Nucleus accumbens (tissue), 56 donors: Measurements from ENCODE around the gene RGPD3.
A peak's percentile ranks its signal among the peaks of the same experiment; 100 is the strongest.
"Not testable (repeated sequence)": the region's sequence is repeated elsewhere in the genome, so short reads cannot be mapped to it uniquely, and the experiment has no call there.

Experiments
- DNase-seq, 56 donors: peaks; one replicate each; lab custom pipeline; 2025; lab: John Stamatoyannopoulos, UW

The RGPD3 gene

GRCh38 chr2:106486551-106487385 is 18.6 kb upstream of the RGPD3 start, which contains the start of gene CD8B2:
CD8B2 (plus strand) TSS chr2:106487364; CDS start chr2:106487427, 63 bp downstream.
- not testable (repeated sequence) for DNase-seq

GRCh38 chr2:106479563-106479962 is 11.3 kb upstream of the RGPD3 start:
- DNase-seq = not testable (repeated sequence)

DNA sequence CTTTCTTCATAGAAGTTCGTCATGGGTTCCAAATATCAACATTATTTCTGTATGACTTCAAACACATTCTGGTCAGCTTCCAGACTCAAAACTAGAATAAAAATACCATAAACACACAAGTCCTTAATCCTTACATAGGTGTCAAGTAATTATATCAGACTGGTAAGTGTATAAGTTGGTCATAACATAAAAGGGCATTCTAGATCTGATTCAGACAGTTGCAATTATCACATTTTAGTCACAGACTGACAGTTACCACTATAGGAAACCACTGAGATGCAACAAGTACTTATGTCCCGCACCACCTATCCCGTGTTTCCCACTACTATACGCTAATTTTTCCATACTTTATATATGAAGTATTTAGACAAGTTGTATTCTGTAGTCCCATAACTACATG is 9.4 kb upstream of the RGPD3 start:
- DNase-seq = not testable (repeated sequence)

GRCh38 chr2:106470658-106471057 is 2.4 kb upstream of the RGPD3 start:
- DNase-seq = not testable (repeated sequence)

GRCh38 chr2:106467516-106467915 is 697 bp downstream of the RGPD3 start:
- not testable (repeated sequence) for DNase-seq

- not testable (repeated sequence) for DNase-seq
These were observed 6.3 kb downstream of the RGPD3 start for GRCh38 chr2:106461882-106462281.

GRCh38 chr2:106390680-106391079 is 77.5 kb downstream of the RGPD3 start:
- not testable (repeated sequence) for DNase-seq

DNA sequence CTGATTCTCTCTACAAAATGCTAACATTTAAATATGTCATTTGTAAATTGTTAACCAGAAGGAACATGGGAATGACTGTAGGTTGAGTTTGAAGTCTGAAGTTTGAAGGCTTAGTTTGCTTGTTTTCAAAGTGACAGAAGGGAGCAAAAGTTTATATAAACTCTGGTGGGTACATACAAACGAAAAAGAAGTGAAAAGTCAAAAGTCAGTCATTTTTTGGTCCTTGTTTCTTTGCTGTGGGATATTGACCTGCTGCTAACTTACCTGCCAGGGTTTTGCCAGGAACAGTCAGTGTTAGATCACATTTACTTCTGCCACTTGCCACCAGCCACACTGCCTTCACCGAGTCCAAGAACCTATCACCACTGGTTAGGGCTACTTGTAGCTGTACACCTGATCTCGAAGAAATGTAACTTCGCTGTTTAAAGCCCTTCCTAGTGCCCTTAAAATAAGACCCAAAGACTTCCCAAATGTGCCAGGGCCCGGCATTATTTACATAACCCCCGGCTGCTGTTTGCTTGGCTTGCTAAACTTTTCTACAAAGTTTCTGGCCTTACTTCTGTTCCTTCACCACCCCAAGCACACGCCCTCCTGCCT is 79.3 kb downstream of the RGPD3 start:
- not testable (repeated sequence) for DNase-seq

GRCh38 chr2:106384548-106384947 is 83.7 kb downstream of the RGPD3 start:
- DNase-seq = not testable (repeated sequence)

DNA sequence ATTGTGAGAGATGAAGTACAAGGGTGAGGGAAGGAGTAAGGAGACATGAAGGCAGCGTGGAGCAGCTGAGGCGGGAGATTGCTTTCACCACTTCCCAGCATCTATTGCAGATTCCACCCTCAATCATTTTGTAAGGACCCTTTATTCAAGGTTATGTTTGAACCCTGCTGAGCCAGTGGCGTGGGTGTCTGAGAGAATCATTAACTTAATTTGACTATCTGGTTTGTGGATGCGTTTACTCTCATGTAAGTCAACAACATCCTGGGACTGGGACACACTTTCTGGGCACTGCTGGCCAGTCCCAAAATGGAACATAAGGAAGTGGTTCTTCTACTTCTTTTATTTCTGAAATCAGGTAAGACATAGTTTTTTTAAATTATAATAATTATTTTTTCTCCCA is 86.3 kb downstream of the RGPD3 start:
- DNase-seq = not testable (repeated sequence)

DNA sequence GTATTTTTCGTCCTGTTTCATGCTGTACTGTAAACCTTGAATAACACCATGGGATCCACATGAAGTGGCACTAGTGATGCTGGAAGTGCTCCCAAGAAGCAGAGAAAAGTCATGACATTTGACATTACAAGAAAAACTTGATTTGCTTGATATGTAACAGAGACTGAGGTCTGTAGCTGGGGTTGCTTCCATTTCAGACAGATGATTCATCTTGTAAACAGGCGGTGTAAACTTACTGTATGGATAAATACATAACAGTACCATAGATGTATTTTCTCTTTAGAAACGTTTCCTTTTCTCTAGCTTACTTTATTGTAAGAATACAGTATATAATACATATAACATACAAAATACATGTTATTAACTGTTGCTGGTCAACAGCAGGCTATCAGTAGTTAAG is 88.6 kb downstream of the RGPD3 start:
- DNase-seq = not testable (repeated sequence)

DNA sequence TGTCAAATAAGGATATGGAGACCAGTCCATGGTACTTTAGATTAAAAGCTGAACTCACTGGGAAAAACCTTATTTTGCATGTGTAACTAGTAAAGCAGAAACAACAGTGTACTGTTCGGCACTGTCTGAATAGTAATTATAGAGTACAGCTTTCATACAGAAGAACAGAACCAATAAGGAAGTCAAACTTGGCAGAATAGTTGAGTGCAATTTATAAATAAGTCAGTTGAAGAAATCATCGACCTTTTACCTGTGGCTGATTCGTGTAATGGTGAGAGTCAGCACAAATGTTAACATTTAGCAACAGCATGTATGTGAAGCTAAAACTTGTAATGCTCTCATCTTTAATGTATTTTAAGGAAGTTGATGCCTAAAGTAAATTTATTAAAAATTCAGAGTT is 99.0 kb downstream of the RGPD3 start:
- not testable (repeated sequence) for DNase-seq

DNA sequence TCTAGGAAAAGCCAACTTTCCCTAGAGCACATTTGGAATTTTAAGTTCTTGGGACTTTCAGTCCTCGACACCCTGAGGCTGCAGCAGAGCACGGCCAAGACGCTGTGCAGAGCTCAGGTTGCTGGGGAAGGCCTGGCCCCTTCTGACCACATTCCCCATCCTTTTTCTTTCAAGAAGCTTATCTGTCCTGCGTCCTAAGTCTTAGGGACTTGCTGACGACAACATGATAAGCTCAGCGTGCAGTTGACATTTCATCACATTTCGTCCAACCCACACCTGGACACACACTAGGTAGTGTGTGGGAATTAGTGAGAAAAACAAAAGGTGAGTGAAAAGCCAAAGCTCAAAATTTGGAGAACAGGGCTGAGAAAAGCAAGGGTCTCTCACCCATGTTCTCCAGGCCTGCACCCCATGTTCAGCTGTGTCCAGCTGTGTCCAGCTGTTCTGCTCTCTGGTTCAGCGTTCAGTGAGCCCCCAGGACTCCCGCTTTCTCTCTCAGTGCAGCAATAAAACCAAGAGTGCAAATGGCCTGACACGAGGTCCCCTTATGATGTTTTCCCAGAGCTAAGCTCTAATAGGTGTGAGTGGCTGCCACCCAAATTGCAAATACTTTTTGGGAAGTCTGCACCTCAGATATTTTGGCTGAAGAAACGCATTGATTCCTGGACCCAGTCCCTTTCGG is 101.9 kb downstream of the RGPD3 start:
- no peak for DNase-seq

DNA sequence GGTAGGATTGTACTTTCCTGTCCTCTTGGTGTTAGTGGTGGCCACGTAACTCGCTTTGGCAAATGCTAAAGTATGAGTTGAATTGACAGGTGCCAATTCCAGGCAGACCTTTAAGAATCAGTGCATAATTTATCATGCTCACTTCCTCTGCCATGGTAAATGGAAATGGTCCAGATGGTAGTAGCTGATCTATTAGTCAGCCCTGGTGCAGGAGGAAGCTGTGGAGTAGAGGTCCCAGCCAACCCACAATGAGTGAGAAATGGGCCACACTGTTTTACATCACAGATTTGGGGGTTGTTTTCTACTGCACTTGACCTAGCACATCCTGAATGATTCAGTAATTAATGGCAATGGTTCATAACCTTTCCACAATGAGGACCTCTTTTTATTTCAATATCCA is 104.4 kb downstream of the RGPD3 start:
- no peak for DNase-seq

GRCh38 chr2:106362789-106363188 is 105.4 kb downstream of the RGPD3 start:
- DNase-seq = no peak

- peak in 10 of 56 donors; percentile 4 to 30 (median 15) for DNase-seq
These were observed 108.7 kb downstream of the RGPD3 start for GRCh38 chr2:106359512-106359911.

DNA sequence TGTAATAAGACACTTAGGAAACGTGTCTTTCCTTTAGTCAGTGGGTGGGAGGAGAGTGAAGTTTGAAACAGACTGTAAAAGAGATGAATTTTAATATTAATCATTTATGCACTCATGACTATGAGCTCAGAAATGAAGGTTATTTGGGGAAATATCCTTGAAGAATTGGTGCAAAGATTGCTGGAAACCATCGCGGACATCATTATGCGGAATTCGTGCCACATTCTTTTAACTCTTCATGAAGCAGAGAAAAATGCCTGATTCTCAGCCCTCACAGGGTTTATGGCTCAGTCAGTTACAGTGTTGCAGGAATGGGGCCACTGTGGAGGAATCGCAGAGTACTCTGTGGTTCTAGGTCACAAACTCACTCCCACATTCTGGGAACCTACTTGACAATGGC is 109.7 kb downstream of the RGPD3 start:
- DNase-seq = no peak

- no peak for DNase-seq
These were observed 110.1 kb downstream of the RGPD3 start for GRCh38 chr2:106358081-106358480.

- DNase-seq = no peak
These were observed 111.9 kb downstream of the RGPD3 start for GRCh38 chr2:106356291-106356690.

DNA sequence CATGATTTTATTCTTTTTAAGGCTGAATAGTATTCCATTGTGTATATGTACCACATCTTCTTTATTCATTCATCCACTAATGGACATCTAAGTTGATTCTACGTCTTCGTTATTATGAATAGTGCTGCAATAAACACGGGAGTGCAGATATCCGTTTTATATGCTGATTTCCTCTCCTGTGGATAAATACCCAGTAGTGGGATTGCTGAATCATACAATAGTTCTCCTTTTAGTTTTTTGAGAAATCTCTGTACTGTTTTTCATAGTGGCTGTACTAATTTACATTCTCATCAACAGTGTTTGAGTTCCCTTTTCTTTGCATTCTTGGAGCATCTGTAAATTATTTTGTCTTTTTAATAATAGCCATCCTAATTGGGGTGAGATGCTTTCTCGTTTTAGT is 114.5 kb downstream of the RGPD3 start:
- DNase-seq = no peak

GRCh38 chr2:106350980-106351379 is 117.2 kb downstream of the RGPD3 start:
- DNase-seq = no peak
